Mucosa of gallbladder (tissue), 1 donor: ENCODE data around the gene SEC16A. TPM values are rescaled to one million over a fixed set of nuclear protein-coding genes. Genes with fewer than 3 reads are reported as not detected.

Source experiments
- DNase-seq: peaks from one replicate; pipeline ENCODE4 v3.0.0-alpha.2; 2020; ENCODE audit warnings: low spot score
- total RNA-seq: library from RNA; stranded (reverse); gene quantifications from one replicate; pipeline ENCODE4 v1.2.1, GENCODE V29; 2021
- donor health status: DM: no; HTN: no; CAD: no.

The SEC16A gene
- total RNA-seq, 1 donor from 2014 or later: 78.4 TPM

DNA sequence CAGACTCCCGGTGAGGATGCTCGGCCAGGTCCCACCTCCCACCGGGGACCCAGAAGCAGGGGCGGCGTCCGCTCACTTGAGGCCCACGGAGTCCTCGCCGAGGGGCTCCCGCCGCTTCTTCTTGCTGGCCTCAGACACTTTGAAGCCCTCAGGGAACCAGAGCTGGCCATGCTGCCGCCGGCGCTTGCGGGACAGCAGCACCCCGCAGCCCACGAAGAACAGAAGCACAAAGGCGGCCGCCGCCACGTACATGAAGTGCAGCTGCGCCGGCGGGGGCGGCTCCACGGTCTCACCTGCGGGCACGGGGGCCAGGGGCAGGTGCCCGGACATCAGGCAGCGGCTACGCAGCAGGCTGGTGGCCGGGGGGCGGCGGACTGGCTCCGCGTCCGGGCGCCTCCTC, 19.4 kb upstream of the SEC16A start:
- DNase-seq: no peak

DNA sequence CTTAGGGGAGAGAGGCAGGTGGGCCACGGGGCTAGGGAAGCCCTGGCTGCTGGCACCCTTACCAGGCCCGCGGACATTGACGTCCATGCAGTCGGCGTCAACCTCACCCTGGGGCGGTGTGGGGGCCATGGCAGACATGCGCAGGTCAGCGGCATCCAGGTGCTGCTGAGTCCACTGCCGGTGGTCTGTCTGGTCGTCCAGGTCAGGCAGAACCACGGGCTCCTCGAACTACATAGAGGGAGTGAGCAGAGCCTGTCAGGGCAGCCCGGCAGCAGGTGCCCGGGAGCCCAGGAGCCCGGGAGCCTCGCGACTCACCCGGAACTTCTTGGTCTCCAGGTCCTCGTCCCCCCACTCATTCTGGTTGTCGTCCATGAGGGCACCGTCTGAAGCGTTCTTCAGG, 18.8 kb upstream of the SEC16A start:
- no peak for DNase-seq

DNA sequence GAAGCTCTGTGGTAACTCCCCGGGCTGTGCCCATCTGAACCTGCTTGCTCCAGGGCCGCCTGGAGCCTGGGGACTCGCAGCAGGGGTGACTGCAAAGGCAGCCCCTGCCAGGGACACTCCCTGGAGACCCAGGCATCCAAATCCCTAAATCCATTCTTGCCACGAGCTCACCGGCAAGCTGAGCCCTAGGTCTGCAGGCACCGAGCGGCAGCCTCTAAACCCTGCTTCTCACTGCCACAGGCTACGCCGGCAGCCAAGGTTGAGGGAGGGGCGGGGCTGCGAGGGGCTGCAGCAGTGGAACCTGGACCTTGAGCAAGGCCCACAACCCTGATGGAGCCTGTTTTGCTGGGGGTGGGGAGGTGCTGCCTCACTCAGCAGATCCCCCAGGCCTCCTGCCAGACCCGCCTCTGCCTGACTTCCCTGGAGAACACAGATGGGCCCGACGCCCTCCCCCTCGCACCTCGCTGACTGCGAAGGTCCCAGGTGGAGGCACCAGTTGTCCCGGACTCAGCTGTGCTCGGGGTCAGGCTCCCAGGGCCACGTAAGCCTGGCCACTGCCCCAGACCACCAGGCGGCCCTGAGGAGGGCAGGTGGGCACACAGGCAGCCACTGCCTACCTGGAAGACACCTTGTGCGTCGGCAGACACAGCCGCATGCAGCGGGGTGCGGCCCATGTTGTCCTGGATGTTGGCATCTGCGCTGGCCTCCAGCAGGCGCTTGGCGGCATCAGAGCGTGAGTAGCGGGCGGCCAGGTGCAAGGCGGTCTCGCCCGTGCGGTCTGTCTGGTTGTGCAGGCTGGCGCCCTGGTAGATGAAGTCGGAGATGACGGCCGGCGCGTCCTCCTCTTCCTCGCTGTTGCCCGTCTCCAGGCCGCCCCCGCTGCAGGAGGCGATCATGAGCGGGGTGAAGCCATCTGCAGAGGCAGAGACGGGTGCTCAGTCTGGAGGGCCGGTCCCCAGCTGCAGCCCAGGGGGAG, 17.4 kb upstream of the SEC16A start:
- no peak for DNase-seq

DNA sequence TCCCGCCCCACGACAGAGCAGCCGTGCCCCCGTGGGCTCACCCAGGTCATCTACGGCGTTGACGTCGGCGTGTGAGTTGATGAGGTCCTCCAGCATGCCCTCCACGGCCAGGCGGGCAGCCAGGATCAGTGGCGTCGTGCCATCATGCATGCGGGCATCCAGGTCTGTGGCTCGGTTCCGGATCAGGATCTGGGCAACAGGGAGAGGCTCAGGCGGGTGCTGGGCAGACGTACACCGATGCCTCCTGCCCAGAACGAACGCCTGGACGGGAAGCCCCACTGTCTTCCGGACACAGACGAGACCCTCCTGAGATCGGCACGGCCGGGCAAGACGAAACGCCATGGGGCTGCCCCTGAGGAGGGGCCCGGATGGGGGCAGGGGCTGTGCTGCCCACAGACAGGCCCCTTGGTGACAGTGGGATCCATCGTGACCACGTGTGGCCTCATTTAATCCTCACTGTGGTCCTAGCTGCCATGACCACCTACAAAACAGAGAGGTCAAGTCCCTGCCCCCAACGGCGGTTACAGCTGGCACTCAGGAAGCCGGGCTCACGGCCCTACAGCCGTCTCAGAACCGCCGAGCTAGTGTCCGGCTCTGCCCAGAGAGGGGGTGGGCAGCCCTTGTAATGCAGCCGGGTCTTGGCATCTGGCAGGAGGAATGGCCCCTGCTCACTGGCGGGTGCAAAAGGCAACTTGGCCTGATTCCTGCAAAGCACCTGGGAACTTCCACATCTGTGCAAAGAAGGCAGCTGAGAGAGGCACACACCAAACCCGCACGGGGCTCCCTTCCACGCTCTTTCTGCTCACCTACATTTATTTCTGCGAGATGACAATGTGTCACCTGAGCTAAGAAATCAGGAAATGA, 16.5 kb upstream of the SEC16A start:
- no peak for DNase-seq

DNA sequence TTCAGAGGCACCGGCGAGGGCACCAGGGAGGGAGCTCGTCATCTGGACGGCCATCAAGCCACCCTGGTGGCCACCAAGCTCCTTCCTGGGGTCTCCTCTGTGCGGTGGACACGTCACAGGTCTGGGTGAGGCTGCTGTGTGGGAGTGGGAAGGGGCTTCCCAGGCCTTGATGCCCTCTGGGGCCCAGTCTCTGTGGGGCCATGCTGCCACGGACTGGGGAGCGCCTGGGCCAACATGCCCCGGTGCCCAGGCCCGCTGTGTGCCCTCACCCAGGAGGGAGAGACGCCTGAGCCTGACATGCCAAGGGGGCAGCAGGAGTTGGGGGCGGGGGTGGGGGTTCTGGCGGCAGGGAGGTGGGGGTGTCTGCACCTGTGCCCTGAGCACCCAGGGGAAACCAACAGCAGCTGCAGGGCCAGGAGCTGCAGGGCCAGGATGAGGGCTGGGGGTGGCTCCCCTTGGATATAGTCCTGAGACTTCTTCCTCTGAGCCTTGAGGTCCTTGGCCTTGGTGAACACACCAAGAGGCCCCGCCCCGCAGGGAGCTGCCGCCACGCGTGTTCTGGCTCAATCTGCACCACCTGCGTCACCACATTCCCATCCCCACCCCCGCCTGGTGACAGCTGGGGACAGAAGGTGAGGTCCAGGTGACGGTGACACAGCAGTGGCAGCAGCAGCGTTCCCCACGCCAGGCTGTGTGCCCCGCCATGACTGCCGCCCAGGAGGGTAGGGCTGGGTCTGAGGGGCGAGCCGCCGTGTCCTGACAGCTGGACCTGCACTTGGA, 15.3 kb upstream of the SEC16A start:
- no peak for DNase-seq

DNA sequence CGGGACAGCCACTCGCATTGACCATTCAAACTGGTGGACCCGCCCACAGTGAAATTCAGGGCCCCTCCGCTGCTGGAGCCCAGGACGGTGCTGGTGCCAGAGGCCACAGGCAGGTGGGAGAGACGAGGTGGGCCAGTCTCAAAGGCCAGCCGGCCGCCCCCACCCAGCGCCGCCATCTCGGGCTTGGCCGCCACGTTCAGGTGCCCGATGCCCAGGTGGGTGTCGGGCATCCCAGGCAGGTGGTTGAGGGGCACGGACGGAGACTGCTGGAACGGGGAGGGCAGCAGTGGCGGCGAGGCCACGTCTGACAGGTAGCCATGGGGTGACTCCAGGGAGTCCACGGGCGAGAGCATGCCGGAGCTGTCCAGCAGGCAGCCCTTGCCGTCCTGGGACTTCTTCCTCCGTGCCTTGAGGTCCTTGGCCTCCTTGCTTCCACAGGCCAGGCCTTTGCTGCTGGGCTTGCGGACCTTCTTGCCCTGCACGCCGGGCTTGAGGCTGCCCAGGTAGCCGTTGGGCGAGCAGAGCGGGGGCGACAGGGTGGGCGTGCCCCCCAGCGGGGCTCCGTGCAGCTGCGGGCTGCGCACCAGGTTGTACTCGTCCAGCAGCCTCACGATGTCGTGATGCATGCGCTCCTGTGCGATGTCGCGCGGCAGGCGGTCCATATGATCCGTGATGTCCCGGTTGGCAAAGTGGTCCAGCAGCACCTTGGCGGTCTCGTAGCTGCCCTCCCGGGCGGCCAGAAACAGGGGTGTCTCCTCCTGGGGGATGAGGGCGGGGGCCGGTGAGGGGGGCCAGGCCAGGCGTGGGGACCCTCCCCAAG, 14.2 kb upstream of the SEC16A start:
- DNase-seq: no peak

DNA sequence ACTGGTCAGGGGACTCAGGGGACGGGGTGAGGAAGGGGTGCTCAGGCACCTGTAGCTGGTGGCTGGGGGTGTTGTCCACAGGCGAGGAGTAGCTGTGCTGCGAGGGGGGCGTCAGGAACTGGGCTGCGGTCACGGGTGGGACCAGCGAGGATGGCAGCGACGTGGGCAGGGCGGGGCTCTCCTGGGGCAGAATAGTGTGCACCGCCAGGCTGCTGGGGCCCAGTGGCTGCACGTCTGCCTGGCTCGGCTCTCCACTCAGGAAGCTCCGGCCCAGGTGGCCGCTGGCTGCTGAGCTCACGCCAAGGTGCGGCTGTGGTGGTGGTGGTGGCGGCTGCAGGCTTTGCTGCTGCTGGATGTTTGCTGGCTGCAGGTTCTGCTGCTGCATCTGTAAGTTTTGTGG, 13.3 kb upstream of the SEC16A start:
- no peak for DNase-seq

DNA sequence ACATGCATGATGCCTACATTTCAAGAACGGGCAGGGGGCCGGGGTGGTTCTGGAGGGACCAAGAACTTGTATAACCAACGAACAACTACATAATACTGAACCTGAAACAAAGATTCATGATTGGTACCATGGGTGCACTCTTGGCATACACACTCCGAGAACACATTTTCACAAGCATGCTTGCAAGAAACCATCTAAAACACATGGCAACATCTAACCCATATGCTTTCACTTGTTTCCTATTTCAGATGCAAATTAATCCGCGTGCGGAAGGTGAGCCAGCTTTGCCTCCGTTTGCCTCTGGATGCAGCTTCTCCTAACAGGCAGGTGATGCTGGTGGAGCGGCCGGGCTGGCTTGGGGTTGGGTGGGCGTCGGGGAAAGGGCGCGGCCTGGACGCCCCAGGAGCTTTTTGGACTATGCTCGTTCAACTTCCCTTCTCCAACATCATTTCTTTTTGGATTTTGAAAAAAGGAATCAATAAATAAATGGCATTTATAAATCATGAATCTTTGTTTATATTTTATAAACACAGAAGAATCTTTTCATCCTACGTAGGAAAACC, 12.5 kb upstream of the SEC16A start:
- DNase-seq: no peak

DNA sequence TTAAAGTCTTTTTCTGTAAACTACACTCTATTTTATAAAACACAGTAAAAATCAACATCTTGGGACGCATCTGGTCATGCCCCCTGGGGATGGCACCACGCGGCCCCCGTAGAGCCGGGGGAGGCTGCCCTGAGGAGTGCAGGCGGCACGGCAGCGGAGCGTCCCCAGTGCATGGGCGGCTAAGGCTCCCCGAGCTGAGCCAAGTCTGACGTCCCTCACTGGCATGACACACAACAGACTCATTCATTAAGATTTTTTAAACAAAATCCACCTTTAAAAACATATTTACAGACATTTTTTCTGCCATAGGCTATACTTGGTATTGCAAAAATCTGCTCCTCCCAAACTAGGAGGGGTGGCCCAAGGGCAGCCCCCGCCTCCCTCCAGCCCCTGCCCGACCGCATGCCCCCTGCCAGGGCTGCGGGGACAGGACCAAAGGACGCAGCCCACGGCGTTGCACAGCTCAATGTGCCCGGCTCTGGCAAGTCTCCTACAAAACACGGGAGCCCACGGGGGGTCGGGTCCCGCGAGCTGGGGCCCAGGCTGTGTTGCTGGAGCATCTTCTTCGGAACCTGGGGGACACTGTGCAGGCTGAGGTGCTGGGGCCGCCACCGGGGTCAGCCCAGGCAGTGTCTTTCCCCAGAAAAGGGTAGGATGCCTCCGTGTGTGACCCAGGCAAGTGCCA, 11.8 kb upstream of the SEC16A start:
- no peak for DNase-seq

DNA sequence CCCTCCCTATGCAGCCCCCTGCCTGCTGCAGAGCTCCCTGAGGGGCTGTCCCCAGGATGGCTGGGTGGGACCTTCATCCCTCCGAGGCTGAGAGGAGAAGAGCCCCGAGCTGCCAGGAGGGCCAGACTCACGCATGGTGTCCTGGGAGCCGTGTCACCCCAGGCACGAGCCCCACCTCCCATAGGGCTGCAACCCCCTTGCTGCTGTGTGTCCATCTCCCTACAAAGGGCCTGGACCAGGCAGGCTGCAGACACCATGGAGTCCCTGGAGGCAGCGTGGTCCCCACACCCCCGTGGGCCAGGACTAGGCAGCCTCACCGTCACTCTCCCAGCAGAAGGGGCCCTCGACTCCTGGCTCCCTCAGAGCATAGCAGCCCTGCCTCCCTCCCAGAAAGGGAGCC, 11.2 kb upstream of the SEC16A start:
- no peak for DNase-seq

DNA sequence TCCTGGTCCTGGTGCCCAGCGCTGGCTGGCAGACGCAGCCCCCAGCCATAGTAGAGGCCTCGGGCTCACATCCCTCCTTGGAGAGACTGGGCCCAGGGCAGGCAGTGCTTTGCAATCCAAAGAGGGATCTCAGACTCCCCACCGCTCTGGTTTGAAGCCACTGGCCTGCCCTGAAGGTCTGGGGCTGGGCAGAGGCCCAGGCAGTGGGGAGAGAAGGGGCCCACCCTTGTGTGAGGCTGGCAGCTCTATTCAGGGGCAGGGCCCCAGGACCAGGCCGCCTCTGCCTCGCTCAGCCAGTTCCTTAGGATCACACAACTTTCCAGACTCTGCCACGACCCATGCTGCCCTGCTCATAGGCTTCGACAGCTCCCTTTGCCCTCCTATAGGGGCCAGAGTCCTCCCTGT, 10.7 kb upstream of the SEC16A start:
- no peak for DNase-seq

DNA sequence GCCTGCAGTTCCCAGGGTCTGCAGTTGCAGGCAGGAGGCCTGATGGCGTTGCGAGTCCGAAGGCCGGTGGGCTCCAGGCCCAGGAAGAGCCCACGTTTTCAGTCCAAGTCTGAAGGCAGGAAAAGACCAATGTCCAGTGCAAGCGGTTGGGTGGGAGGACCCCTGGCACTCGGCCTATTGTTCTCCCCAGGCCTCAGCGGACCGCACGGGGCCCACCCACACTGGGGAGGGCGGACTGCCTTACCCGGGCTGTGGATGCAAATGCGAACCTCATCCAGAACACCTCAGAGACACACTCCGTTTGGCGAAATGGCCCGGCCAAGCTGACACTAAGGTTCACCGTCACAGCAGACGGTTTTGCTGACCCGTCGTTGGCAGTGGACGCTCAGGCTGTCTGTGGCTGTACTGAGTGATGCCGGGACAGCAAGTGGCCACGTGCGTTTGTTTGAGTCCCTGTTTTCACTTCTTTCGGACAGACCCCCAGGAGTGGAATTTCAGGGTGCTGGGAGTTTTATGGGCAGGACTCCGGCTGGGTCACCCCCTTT, 10.2 kb upstream of the SEC16A start:
- no peak for DNase-seq

DNA sequence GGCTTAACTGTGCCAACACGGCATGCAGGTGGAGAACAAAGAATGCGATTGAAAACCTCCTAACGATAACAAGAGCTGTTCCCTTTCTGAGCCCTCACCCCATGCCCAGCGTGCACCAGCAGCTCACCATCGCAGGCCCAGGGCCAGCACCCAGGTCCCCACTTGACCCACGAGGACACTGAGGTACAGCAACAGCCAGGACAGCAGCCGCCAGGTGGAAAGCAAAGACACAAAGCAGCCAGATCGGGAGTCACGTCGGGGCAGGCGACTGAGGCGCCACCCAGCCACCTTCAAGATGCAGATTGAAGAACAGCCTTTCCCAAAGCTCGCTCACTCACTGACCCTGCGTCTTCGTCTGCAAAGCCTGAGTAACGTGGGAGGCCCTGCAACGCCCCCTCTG, 6.9 kb upstream of the SEC16A start:
- no peak for DNase-seq

DNA sequence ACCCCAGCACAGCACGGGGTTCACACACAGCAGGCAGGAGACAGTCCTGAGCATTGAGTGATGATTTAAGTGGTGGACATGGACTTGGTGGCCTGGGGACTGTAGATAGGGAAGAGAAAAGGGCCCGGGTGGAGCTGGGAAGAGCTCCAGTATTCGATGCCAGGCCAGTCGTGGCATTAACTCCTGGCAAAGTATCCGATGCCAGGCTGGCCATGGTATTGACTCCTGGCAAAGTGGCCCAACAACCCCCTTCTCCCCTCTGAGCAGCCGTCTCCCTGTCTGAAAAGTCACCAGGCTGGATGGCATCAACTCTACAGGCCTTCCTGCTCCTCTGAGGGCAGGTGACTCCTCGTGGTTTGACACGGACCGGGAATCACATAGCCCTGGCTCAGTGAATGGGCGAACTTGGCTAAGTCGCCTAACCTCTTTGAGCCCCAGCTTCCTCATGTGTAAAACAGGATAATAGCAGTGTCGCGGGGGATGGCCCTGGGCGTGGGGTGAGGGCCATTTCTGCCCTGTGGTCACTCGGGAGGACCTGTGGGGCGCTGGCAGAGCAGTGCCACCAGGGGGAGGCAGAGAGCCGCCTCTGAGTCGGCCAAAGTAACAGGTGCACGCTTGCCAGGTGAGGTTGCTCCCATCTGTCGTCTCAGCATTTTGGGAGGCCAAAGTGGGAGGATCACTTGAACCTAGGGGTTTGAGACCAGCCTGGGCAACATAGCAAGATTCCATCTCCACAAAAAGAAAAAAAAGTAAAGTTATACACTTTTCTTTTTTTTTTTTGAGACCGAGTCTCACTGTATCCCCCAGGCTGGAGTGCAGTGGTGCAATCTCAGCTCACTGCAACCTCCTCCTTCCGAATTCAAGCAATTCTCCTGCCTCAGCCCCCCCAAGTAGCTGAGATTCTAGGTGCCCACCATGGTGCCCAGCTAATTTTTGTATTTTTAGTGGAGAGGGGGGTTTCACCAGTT, 5.7 kb upstream of the SEC16A start:
- peak; percentile 67 for DNase-seq

DNA sequence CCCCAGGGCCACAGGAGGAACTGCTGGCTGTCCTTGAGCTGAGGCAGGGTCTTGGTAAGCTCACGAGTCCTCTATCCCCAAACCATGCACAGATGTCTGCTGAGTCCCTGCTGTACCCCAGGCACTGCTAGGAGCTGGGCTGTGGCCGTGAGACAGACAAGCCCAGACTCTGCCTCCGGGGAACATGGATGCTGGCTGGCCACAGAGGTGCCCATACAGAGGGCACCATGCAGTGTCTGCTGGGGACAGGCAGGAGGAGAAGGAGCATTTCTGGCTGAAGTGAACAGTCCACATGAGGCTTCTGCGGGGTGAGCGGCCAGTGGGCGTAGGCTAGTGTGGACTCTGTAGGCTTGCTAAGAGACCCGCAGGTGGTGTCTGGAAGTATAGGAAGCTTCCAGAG, 4.8 kb upstream of the SEC16A start:
- no peak for DNase-seq

DNA sequence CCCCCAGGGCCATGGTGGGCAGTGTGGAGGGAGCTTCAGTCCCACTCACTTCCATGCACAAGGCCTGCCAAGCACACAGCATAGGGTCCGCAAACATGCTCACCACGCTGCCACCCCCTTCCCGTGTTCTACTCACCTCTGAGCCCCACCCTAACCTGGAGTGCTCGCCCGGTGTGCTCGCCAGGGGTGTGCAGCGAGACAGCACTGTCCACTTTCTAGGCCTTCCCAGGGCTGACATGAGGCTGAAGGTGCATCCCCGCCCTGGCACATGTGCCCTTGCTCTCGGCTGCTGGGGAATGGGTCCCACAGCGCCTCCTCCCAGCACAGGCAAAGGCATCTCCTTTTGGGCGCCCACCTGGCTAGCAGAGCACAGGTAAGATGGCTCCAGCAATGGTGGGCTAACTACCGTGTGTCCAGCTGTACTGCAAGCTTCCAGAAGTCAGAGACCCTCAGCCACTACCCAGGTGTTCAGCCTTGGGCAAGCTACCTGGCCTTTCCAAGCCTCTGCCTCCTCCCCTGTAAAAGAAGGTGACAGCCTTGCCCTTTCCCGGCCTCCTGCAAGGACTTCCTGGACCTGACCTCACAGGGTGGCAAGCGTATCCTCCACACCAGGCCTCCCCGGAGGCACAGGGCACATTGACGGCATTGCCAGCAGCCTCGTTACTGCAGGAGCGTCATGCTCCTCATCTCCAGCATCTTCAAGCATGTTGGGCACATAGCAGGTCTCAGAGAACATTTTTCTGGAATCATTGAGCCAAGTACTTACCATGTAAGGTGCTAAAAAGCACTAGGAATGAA, 4.2 kb upstream of the SEC16A start:
- no peak for DNase-seq

DNA sequence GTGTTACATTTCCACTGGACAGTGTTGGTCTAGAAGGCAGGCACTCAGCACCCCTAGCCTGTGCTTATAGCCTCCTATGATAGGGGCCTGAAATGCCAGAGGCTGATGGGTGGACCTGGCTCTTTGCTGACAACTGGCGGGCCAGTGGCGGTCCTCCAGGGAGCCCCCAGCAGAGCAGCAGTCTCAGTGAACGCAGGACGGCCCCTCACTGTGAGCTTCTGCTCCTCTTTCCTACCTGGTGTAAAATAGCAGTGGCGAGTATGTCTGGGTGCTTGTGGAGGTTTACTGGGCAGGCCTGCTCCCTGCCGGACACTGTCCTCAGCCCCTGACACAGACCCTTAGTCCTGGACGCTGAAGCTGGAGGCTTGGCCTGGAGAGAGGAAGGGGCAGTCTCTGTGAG, 3.3 kb upstream of the SEC16A start:
- no peak for DNase-seq
